GM21529 (cell line): ENCODE results near the gene CHI3L1.

Experiments used
- ATAC-seq: cut with Tn5 transposase; IDR thresholded peaks from one replicate; pipeline ENCODE4 v1.9.1; 2021; ENCODE audit not compliant: unreplicated experiment

CHI3L1 gene

DNA sequence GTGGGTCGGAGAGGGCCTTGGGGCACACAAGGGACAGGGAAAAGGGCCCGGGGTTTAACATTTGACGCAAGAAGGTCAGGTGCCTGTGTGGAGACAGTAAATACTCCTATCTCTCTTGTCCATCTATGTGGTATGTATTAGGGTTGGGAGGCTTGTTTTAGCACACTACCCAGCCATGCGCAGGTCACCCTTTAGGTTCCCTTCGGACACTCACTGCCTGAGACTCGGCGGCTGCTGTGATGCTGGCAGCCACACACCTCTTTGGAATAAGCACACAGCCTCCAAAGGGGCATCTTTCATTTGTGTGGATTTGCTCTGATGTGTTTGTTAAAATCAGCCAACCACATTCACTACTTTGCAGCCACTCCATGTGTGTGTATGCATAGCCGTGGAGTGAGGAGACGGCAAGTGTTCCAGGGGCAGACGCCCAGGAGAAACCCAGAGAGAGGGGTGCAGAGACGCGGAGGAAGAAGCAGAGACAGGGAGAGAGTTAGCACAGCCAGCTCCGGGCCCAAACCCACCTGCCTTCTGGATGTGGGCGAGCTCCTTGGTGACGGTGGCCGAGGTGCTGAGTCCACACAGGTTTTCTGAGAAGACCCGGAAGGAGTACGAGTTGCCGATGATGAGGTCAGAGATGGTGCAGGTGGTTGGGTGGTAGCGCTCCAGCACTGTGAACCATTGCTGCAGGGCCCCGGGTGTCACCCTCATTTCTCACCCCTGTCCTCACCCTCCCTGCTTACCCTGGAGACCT, 16.6 kb downstream of the CHI3L1 start:
- ATAC-seq, result no peak

DNA sequence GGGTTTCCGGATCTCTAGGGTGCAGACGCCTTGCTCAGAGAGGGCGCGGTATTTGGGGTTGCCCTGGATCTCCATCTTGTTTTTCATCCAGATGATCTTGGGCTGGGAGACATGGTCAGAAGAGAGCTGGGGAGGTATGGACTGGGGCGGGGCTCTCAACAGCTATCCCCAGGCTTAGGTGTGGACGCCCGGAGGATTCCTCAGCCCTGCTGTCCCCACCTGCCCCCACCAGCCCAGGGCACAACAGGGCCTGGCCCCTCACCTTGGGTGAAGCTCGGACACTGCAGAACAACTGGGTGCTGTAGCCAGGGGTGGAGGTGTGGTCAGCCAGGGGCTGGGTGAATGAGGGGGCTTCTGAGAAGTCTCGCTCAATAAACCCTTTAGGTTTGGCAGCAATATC, 17.5 kb downstream of the CHI3L1 start:
- no peak for ATAC-seq

DNA sequence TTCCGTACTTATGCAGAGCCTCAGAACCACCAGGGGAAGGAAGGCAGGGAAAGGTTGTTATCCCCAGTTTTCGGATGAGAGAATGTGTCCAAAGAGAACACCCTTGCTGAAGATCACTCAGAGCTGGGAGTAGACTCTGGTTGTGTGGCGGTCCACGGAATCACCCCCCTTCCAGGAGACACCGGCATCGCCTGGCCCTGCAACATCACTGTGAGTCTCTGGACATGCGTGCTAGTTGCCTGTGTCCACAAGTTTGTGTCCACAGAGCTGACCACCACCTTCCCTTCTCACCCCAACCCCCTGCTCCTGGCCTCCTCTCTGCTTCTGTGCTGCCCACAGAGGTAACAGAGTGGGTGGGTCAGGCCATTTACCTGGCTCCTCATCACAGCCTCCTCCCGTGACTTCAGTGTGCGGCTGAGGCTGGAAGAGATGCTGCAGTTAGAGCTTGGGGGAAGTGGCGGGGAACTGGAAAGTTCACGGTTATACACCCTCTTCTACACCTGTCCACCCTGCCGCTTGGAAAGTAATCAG, 18.2 kb downstream of the CHI3L1 start:
- ATAC-seq, result no peak

DNA sequence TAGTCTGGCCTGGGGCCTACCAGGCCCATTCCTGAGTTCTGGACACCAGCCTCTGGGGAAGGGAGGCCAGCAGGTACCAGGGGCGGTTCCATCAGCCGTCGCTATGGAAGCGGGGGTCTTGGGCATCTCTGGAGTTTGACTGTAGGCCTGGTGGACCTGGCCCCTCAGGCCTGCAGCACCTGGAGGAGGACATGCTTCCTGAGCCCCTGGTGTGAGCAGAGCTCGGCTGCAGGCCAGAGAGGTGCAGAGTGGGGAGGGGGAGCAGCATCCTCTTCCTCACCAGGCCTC, 18.6 kb downstream of the CHI3L1 start:
- ATAC-seq, result no peak

DNA sequence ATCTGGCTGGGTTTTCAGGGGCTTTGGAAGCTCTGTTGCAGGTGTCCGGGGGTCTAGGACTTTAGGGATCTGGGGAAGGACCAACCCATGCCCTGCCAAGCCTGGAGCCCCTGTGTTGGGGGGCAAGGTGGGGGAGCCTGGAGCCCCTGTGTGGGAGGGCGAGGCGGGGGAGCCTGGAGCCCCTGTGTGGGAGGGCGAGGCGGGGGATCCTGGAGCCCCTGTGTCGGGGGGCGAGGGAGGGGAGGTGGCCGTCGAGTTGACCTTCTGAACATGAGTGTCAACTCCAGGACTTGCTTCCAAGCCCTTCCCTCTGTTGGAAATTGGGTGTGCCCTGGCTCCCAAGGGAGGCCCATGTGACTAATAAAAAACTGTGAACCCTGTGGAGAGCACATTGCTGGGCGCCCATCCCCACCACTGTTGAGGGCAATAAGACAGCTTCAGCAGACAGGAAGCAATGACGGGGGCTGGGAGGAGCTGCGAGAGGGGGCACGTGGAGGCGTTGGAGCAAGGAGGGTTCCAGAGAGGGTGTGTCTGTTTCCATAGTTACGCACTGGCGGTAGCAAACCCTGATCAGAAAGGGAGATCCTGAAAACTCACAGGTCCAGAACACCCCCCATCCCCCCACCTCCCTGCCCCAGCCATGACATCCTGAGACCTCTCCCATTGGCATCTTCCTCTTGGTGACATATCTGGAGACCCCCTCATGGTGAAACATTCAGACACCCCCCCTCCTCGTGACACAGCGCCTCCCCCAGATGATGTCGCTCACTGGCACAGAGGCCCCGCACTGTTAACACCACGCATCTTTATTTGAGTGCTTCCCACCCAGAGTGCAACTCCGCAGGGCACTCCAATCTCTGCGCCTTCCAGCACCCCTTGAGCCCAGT, 19.2 kb downstream of the CHI3L1 start:
- ATAC-seq, result no peak

DNA sequence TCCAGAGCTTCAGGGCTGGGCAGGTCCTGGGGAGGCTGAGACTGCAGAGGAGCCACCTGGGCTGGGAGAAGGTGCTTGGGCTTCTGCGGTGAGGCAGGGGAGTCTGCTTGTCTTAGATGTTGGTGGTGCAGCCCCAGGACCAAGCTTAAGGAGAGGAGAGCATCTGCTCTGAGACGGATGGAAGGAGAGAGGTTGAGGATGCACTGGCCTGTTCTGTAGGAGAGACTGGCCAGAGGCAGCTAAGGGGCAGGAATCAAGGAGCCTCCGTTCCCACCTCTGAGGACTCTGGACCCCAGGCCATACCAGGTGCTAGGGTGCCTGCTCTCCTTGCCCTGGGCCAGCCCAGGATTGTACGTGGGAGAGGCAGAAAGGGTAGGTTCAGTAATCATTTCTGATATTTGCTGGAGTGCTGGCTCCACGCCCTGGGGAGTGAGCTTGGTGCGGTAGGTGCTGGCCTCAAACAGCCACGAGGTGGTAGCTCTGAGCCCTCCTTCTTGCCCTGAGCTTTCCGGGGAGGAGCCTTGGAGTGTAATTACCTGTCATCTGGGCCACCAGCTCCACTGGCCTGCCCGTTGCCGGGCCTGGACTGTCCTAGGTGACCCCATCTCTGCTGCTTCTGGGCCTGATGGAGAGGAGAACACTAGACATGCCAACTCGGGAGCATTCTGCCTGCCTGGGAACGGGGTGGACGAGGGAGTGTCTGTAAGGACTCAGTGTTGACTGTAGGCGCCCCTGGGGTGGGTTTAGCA, 20.1 kb downstream of the CHI3L1 start:
- no peak for ATAC-seq

DNA sequence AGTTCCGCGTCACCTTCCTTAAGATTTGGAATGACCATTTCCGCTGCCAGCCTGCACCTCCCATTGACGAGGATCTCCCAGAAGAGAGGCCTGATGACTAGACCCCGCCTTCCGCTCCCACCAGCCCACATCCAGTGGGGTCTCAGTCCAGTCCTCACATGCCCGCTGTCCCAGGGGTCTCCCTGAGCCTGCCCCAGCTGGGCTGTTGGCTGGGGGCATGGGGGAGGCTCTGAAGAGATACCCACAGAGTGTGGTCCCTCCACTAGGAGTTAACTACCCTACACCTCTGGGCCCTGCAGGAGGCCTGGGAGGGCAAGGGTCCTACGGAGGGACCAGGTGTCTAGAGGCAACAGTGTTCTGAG, 20.7 kb downstream of the CHI3L1 start:
- ATAC-seq, result no peak

DNA sequence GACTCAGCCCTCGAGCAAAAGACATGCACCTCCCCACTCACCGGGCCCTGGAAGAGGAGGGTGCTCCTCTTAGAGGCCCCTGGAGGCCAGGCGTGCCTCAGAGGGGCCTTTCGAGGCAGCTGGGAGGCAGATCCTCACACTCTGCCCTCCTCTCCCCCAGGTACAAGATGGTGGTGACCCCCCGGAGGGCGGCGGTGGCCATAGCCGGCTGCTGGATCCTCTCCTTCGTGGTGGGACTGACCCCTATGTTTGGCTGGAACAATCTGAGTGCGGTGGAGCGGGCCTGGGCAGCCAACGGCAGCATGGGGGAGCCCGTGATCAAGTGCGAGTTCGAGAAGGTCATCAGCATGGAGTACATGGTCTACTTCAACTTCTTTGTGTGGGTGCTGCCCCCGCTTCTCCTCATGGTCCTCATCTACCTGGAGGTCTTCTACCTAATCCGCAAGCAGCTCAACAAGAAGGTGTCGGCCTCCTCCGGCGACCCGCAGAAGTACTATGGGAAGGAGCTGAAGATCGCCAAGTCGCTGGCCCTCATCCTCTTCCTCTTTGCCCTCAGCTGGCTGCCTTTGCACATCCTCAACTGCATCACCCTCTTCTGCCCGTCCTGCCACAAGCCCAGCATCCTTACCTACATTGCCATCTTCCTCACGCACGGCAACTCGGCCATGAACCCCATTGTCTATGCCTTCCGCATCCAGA, 21.3 kb downstream of the CHI3L1 start:
- no peak for ATAC-seq

DNA sequence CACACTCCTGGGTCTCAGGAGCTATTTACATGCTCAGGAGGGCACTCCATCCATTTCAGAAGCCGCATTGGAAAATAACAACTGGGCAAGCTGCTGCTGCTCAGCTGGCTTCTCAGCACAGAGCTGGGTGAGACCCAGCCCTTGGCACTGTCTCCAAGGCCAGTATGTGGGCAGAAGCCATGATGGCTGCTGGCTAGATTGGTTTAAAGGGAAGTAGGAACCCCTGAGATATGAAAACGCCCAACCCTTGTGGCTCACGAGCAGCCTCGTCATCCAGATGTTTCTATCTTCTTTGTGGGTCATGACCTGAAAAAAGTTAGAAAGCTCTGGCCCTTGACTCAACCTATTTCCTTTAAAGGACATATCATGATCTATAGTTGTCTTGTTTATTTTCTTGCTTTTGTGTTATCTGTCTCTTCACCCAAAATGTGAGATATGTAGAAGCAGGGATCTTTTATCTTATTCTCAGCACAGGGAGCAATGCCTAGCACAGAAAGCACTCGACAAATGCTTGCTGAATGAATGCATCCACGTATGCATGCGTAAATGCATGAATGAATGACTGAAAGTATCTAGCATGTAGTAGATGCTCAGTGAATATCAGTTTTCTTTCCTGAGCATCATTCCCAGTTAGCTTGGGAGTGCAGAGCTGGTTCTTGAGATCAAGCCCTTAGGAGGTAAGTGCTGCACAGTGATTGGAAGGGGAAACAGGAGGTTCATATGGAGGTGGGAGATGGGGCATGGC, 22.4 kb downstream of the CHI3L1 start:
- no peak for ATAC-seq

DNA sequence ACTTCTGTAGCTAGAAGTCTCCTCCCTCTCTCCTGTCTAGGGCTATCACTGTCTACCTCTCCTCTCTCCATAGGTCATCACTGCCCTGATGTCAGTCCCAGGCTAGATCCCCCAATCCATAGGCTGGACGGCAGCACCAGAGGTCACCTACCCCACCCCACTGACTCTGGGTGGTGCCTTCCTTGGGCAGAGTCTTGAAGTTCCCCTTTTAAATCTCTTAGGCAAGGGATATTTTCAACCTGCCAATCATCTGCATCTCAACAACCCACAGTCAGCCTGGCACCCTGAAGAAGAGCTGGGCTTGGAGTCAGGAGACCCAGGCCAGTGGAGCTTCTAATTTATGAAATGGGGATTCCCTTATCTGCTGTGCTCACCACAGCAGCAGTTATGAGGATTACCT, 24.1 kb downstream of the CHI3L1 start:
- no peak for ATAC-seq

DNA sequence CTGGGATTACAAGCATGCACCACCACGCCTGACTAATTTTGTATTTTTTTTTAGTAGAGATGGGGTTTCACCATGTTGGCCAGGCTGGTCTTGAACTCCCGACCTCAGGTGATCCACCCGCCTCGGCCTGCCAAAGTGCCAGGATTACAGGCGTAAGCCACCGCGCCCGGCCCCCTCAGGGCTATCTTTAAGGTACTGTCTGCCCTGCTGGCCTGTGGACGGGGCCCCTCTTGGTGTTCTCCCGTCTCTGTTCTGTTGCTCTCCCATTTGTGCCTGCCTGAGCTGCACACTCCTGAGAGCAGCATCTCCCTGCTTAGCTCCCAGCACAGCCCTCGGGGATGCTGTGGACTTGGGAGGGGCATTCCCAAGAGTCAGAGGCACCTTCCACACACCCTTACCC, 24.8 kb downstream of the CHI3L1 start:
- ATAC-seq, result no peak

DNA sequence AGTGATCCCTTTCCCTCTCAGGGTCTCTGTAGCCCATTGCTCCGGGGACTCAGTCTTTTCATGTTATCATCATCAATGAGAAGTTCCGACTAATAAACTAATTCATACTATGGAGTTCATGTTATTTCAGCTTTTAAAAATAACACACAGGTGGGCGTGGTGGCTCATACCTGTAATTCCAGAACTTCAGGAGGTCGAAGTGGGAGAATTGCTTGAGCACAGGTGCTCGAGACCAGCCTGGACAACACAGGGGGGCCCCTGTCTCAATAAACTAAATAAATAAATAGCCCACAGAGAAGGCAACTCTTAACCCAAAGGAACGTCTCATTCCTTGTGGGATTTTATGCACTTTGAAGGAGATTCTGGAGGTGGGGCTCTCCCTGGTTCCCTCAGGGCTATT, 25.3 kb downstream of the CHI3L1 start:
- ATAC-seq, result no peak

DNA sequence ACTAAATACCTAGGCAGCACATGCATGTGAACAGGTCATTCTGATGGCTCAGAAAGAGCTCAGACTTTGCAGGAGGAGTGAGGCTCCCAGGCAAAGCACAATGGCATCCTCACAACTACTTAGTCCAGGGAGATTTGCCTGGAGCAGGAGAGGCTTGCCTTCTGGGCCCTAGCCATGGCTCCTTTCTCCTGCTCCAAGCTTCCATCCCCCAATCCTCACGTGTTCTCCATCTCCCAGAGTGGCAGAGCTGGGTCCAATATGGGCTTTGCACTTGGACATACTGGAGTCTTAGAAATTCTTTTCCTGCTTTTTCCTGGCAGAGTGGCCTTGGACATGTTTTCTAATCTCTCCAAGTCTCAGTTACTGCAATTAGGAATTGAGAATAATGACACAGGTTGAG, 26.7 kb downstream of the CHI3L1 start:
- ATAC-seq, result no peak

DNA sequence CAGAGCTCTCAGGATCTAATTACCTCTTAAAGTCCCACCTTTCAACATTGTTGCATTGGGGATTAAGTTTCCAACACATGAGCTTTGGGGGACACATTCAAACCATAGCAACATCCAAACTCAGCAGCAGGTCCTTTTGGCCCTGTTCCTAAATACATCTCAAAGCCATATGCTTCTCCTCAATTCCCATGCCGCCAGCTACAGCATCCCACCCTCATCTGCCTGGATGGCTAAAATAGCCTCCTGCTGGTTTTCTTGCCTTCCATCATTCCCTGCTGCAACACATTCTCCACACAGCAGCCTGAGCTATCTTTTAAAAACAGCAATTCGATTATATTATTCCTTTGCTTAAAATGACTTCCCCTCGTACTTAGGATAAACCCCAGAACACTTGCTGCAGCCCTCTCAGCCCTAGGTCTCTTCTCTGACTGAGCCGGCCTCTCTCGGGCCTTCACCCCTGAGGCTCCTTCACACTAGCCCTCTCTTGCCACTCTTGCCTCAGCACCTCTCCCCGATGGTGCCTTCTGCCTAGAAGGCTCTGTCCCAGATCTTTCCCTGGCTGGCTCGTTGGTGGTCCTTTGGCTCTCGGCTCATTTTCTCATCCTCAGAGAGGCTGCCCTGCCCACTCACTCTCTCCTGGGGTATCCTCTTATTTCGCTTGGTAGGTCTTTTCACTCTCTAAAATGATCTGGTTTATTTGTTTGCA, 27.4 kb downstream of the CHI3L1 start:
- ATAC-seq, result no peak

DNA sequence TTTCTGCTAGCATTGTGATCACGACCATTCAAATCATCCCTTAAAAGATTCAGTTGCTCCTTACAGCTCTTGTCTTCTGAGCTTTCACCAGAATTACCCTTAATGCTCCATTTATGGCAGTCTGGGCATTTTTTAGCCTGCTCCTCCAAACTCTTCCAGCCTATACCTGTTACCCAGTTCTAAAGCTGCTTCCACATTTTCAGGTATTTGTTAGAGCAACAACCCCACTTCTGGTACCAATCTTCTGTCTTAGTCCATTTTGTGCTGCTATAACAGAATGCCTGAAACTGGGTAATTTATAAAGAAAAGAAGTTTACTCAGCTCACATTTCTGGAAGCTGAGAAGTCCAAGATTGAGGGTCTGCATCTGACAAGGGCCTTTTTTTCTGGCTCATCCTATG, 28.1 kb downstream of the CHI3L1 start:
- no peak for ATAC-seq

DNA sequence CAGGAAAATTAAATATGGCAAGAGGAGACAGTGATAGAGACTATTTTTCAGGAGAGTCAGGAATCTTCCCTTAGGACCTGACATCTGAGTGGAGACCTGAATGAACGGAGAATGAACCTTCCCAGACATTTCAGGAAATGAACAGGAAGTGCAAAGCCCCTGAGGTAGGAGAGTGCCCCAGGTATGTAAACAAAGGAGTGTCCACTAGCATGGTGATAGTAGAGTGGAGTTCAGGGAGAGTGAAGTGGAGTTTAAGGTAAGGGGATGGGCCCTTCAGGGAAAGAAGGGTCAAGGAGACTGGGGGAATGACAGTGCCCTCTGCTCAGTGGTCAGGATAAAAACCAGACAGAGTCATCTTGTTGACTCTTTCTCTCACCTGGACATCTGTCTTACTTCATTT, 30.2 kb downstream of the CHI3L1 start:
- ATAC-seq, result no peak

DNA sequence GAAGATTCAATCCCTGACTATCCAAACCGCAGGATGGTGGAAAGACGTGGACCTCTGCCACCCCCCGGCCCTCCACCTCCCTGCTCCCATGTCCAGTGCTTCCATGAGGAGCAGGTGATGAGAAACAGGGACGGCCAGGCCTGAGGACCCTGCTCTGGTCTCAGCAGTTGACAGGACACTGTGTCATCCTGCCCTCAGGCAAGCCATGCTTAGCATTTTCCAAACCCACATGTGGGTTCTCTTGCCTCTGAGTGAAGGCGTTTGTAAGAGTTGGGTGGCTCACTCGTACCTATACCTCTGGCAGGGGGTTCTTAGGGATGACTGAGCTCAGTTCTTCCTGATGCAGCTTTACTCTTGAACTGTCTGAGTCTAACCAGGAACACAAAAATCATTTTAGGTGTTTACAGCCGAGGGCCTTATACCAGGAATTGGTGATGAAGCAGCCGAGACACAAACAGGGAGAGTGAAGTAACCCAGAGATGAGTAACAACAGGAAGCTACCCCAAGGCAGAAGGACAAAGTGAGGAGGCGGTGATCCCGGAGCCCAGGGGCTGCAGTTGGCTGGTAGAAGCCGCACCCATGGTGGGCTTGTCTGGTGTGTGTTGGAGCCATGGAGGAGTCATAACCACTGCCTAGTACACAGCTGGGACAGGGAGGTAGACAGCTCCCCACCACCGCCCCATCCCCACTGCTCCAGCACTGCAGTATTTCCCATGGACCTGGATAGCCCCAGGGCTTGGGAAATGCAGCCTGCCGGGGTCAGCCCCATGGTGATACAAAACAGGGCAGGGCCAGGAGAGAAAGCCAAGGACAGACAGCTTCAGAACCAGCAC, 32.3 kb downstream of the CHI3L1 start:
- no peak for ATAC-seq

DNA sequence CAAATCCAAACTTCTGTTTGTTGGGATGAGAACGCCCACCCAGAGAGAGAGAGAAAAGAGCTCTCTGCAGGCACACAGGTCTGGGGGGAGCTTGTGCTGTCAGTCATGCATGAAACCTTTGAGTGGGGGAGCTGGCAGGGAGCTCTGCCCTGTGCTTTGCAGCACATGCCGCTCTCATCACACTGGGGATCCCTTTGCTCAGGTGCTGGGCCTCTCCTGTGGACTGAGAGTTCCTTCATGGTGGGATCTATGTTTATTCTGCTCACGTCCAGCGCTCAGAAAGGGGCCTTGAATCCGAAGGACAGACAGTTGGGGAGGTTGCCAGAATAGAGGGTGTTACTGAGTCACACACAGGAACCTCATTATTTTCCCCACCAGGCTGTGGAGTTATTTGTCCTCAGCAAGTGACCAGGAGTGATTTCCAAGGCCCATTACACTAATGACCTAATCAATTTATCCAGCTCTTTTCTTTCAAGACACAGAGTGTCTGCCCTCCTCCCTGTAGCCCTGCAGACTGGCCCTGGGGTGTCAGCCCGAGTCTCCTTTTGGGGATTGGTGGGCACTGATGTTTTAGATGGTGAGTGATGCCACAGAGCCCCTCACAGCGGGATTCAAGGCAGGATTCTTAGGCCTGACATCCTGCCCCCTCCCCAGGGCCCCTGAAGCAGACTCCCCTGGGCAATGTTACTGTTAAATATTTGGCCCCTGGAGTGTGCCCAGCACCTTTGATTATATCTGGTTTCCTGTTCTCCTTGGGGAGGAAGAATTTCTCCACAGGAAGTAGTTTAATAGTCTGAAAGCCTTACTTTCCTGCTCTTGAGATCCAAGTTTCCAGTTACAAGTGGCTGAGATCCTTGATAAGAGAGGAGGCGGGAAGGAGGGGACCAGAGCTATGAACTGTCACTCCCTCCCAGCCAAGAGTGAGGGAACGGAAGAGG, 33.2 kb downstream of the CHI3L1 start:
- ATAC-seq, result no peak
